Activated naive CD4-positive, alpha-beta T cell treated with anti-CD3 and anti-CD28 coated beads for 36 hours (primary cell): ENCODE results near the gene BTBD9. TPM values are rescaled to one million over a fixed set of nuclear protein-coding genes. Genes with fewer than 3 reads are reported as not detected.

Experiments
- CTCF ChIA-PET: fragments of 350-600 bp; sonication (Branson Sonifier 250); formaldehyde crosslinking; loops from one replicate; lab custom pipeline; 2021; ENCODE audit warnings: antibody characterized with exemption; lab: Charles Lee
- DNase-seq: peaks from one replicate; pipeline ENCODE4 v3.0.0-alpha.2; 2020
- H3K27ac Mint-ChIP-seq: one replicate; pipeline ENCODE4 v1.8.0; 2021; ENCODE audit warnings: mild to moderate bottlenecking, mixed read lengths
- H3K27me3 Mint-ChIP-seq: one replicate; pipeline ENCODE4 v1.8.0; 2021; ENCODE audit warnings: low read depth, mixed read lengths
- H3K36me3 Mint-ChIP-seq: one replicate; pipeline ENCODE4 v1.8.0; 2021; ENCODE audit warnings: low read depth, mixed read lengths
- H3K4me1 Mint-ChIP-seq: one replicate; pipeline ENCODE4 v1.8.0; 2021; ENCODE audit warnings: low read depth, mixed read lengths
- H3K4me3 Mint-ChIP-seq: one replicate; pipeline ENCODE4 v1.8.0; 2021; ENCODE audit warnings: mild to moderate bottlenecking, moderate library complexity, mixed read lengths
- H3K9me3 Mint-ChIP-seq: one replicate; pipeline ENCODE4 v1.8.0; 2021; ENCODE audit warnings: mixed read lengths
- intact Hi-C: fragments of 100-400 bp; cut with micrococcal nuclease; formaldehyde crosslinking; loops from one replicate; pipeline ENCODE4 v1.15.1; 2023
- total RNA-seq, 2 experiments: library from RNA; stranded (reverse); gene quantifications; one replicate each; pipeline ENCODE4 v1.2.3, GENCODE V29; 2021

Gene BTBD9
- total RNA-seq, 2 experiments from 2014 or later, result 9.5 to 11.1 TPM

GRCh38 chr6:38153076-38153797, 486.5 kb downstream of the BTBD9 start:
- no peak for DNase-seq
- H3K27me3 Mint-ChIP-seq, result no peaks in the 10 kb centered on the region
- H3K4me1 Mint-ChIP-seq, result no peaks in the 10 kb centered on the region
- H3K9me3 Mint-ChIP-seq, result no peaks in the 10 kb centered on the region
- intact Hi-C loops, result no loop called here
- CTCF ChIA-PET, result interaction anchor here (1.8 kb wide), 1 partner anchor 20 kb away, joined by 3 read pairs; no protein-coding TSS in a partner anchor
- H3K4me3 Mint-ChIP-seq, result no peak overlapping the region
- peaks cover 3% of the 10 kb centered on the region for H3K36me3 Mint-ChIP-seq
- no peak overlapping the region for H3K27ac Mint-ChIP-seq

GRCh38 chr6:38152620-38153019, 487.1 kb downstream of the BTBD9 start:
- Mint-ChIP-seq H3K4me1 (no peaks in the 10 kb centered on the region), H3K27me3 (no peaks in the 10 kb centered on the region), H3K27ac (no peak overlapping the region), H3K4me3 (no peak overlapping the region), H3K36me3 (peaks cover 3% of the 10 kb centered on the region), H3K9me3 (no peaks in the 10 kb centered on the region)
- DNase-seq, result no peak
- intact Hi-C loops, result no loop called here
- CTCF ChIA-PET, result interaction anchor here (1.8 kb wide), 1 partner anchor 20 kb away, joined by 3 read pairs; no protein-coding TSS in a partner anchor

- CTCF ChIA-PET, result interaction anchor here (1.8 kb wide), 1 partner anchor 19 kb away, joined by 3 read pairs; no protein-coding TSS in a partner anchor
- Mint-ChIP-seq H3K4me1 (no peaks in the 10 kb centered on the region), H3K36me3 (peaks cover 3% of the 10 kb centered on the region), H3K4me3 (no peak overlapping the region), H3K27me3 (no peaks in the 10 kb centered on the region), H3K27ac (no peak overlapping the region), H3K9me3 (no peaks in the 10 kb centered on the region)
- DNase-seq, result no peak
- intact Hi-C loops, result no loop called here
Observed at GRCh38 chr6:38151580-38152500, 487.9 kb downstream of the BTBD9 start.

- CTCF ChIA-PET, result no interaction called here
- DNase-seq, result no peak
- Mint-ChIP-seq H3K27ac (no peak overlapping the region), H3K36me3 (peaks cover 3% of the 10 kb centered on the region), H3K4me1 (no peaks in the 10 kb centered on the region), H3K9me3 (no peaks in the 10 kb centered on the region), H3K27me3 (no peaks in the 10 kb centered on the region), H3K4me3 (no peak overlapping the region)
- intact Hi-C loops, result no loop called here
Observed at GRCh38 chr6:38150681-38151296, 488.9 kb downstream of the BTBD9 start.

- no peak overlapping the region for H3K4me3 Mint-ChIP-seq
- peaks cover under 1% of the 10 kb centered on the region for H3K36me3 Mint-ChIP-seq
- no peak overlapping the region for H3K27ac Mint-ChIP-seq
- CTCF ChIA-PET, result no interaction called here
- no peaks in the 10 kb centered on the region for H3K4me1 Mint-ChIP-seq
- intact Hi-C loops, result no loop called here
- DNase-seq, result no peak
- H3K27me3 Mint-ChIP-seq, result no peaks in the 10 kb centered on the region
- no peaks in the 10 kb centered on the region for H3K9me3 Mint-ChIP-seq
Observed at GRCh38 chr6:38150021-38150420, 489.7 kb downstream of the BTBD9 start.

- no peak overlapping the region for H3K27ac Mint-ChIP-seq
- no peak overlapping the region for H3K4me3 Mint-ChIP-seq
- intact Hi-C loops, result no loop called here
- H3K27me3 Mint-ChIP-seq, result no peaks in the 10 kb centered on the region
- CTCF ChIA-PET, result no interaction called here
- no peak for DNase-seq
- H3K36me3 Mint-ChIP-seq, result no peaks in the 10 kb centered on the region
- no peaks in the 10 kb centered on the region for H3K9me3 Mint-ChIP-seq
- H3K4me1 Mint-ChIP-seq, result no peaks in the 10 kb centered on the region
Observed at GRCh38 chr6:38149531-38149930, 490.2 kb downstream of the BTBD9 start.

GRCh38 chr6:38148606-38149005, 491.1 kb downstream of the BTBD9 start:
- no peaks in the 10 kb centered on the region for H3K36me3 Mint-ChIP-seq
- H3K27me3 Mint-ChIP-seq, result no peaks in the 10 kb centered on the region
- DNase-seq, result no peak
- no peak overlapping the region for H3K27ac Mint-ChIP-seq
- intact Hi-C loops, result no loop called here
- H3K4me1 Mint-ChIP-seq, result no peaks in the 10 kb centered on the region
- H3K9me3 Mint-ChIP-seq, result no peaks in the 10 kb centered on the region
- CTCF ChIA-PET, result interaction anchor here (1.2 kb wide), 1 partner anchor 28 kb away, joined by 6 read pairs; no protein-coding TSS in a partner anchor
- no peak overlapping the region for H3K4me3 Mint-ChIP-seq

GRCh38 chr6:38146734-38147027, 493.0 kb downstream of the BTBD9 start:
- Mint-ChIP-seq H3K27ac (no peak overlapping the region), H3K9me3 (no peaks in the 10 kb centered on the region), H3K36me3 (no peaks in the 10 kb centered on the region), H3K4me3 (no peak overlapping the region), H3K4me1 (no peaks in the 10 kb centered on the region), H3K27me3 (no peaks in the 10 kb centered on the region)
- CTCF ChIA-PET, result no interaction called here
- DNase-seq, result no peak
- intact Hi-C loops, result no loop called here

GRCh38 chr6:38146021-38146733, 493.6 kb downstream of the BTBD9 start:
- H3K4me3 Mint-ChIP-seq, result no peak overlapping the region
- CTCF ChIA-PET, result no interaction called here
- no peak overlapping the region for H3K27ac Mint-ChIP-seq
- no peak for DNase-seq
- no peaks in the 10 kb centered on the region for H3K9me3 Mint-ChIP-seq
- H3K27me3 Mint-ChIP-seq, result no peaks in the 10 kb centered on the region
- H3K36me3 Mint-ChIP-seq, result no peaks in the 10 kb centered on the region
- intact Hi-C loops, result no loop called here
- no peaks in the 10 kb centered on the region for H3K4me1 Mint-ChIP-seq

GRCh38 chr6:38144365-38144945, 495.3 kb downstream of the BTBD9 start:
- Mint-ChIP-seq H3K4me3 (no peak overlapping the region), H3K9me3 (no peaks in the 10 kb centered on the region), H3K27me3 (no peaks in the 10 kb centered on the region), H3K27ac (no peak overlapping the region), H3K4me1 (no peaks in the 10 kb centered on the region), H3K36me3 (peaks cover 2% of the 10 kb centered on the region)
- CTCF ChIA-PET, result interaction anchor here (1.0 kb wide), 1 partner anchor 18 kb away, joined by 3 read pairs; no protein-coding TSS in a partner anchor
- no peak for DNase-seq
- intact Hi-C loops, result no loop called here

GRCh38 chr6:38143191-38144150, 496.3 kb downstream of the BTBD9 start:
- CTCF ChIA-PET, result interaction anchor here (1.0 kb wide), 1 partner anchor 17 kb away, joined by 3 read pairs; no protein-coding TSS in a partner anchor
- no peaks in the 10 kb centered on the region for H3K4me1 Mint-ChIP-seq
- H3K27me3 Mint-ChIP-seq, result no peaks in the 10 kb centered on the region
- H3K27ac Mint-ChIP-seq, result no peak overlapping the region
- no peaks in the 10 kb centered on the region for H3K9me3 Mint-ChIP-seq
- intact Hi-C loops, result no loop called here
- H3K36me3 Mint-ChIP-seq, result peaks cover 2% of the 10 kb centered on the region
- no peak overlapping the region for H3K4me3 Mint-ChIP-seq
- no peak for DNase-seq
